LNCAP (cell line): ENCODE data around the gene TRAPPC2L.

ENCODE experiments used
- TF ChIP-seq, protein P1 (sequence below): fragments of 450-650 bp; IDR thresholded peaks from 2 replicates; pipeline ENCODE4 v1.5.1; 2017; ENCODE audit warnings: mild to moderate bottlenecking

TRAPPC2L gene

GRCh38 chr16:88906020-88906419, 49.1 kb downstream of the TRAPPC2L start:
- TF ChIP-seq, protein P1, sequence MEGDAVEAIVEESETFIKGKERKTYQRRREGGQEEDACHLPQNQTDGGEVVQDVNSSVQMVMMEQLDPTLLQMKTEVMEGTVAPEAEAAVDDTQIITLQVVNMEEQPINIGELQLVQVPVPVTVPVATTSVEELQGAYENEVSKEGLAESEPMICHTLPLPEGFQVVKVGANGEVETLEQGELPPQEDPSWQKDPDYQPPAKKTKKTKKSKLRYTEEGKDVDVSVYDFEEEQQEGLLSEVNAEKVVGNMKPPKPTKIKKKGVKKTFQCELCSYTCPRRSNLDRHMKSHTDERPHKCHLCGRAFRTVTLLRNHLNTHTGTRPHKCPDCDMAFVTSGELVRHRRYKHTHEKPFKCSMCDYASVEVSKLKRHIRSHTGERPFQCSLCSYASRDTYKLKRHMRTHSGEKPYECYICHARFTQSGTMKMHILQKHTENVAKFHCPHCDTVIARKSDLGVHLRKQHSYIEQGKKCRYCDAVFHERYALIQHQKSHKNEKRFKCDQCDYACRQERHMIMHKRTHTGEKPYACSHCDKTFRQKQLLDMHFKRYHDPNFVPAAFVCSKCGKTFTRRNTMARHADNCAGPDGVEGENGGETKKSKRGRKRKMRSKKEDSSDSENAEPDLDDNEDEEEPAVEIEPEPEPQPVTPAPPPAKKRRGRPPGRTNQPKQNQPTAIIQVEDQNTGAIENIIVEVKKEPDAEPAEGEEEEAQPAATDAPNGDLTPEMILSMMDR = no peak

DNA sequence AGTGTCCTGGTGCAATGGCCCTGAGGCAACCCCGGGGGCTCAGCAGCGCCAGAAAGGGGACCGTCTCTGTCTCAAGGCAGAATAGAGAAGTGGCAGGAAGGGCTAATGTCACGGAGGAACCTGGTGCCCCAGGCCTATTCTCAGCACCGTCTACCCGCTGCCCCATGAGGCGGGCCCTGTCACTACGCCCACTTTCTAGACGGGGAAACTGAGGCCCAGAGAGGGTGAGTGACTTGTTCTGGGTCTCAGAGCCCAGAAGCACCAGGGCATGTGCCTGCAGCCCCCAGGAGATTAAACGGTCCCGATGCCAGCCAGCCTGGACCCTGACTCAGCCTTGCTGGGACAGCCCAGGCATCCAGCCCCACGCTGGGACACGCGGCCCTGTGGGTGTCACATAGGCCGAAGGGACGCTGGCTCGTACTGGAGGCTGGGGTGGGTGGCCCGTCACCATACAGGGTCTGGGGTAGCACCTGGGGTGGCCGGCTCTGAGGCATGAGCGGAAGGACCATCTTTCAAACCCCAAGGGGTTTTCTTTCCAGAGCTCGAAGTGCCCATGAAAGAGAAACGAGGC, 49.7 kb downstream of the TRAPPC2L start:
- TF ChIP-seq, protein P1 = no peak

GRCh38 chr16:88907768-88908167, 50.8 kb downstream of the TRAPPC2L start:
- TF ChIP-seq, protein P1 = no peak

DNA sequence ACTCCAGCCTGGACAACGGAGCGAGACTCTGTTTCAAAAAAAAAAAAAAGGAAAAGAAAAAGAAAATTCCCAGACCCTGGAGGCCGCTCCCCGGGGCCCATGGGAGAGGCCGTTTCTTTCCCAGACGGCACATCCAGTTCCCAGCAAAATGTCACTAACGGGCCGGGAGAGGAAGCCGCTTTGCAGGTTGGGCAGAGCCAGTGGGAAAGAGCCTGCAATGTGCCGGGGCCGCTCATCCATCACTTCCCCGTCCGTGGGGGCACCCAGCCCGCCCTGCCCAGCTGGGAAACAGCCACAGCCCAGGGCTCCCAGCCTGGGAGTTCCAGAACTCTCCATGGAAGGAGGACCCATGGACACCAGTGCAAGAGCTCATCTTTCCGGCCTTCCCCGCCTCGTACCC, 51.4 kb downstream of the TRAPPC2L start:
- TF ChIP-seq, protein P1 = no peak

DNA sequence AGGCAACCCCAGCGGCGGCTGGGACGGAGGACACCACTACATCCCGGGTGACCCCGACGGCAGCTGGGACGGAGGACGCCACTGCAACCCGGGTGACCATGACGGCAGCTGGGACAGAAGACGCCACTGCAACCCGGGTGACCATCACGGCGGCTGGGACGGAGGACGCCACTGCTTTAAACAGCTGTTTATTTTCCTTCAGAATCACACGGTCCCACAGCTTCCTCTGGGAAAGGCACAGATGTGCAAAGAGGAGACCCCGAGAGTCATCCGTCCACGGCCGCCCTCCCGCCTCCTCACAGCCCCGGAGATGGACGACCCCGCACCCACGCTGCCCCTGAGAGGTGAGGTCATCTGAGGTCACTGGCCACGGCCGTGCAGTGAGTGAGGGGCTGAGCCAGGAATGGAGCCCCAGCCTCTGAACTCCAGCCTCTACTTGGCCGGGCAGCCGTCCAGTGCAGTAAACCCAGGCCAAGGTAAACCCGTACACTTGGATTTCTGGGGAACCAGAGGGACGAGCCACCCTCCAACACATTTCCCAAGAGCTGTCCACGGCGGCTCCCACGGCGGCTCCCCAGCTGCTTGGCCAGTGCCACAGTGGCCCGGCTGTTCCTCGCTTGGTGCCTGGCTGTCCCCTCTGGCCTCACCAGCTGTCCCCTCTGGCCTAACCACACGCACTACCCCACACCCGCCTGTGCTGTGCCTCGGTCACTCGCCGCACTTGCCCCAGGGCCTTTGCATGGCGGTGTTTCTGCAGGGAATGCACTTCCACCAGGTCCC, 52.7 kb downstream of the TRAPPC2L start:
- TF ChIP-seq, protein P1 = no peak

DNA sequence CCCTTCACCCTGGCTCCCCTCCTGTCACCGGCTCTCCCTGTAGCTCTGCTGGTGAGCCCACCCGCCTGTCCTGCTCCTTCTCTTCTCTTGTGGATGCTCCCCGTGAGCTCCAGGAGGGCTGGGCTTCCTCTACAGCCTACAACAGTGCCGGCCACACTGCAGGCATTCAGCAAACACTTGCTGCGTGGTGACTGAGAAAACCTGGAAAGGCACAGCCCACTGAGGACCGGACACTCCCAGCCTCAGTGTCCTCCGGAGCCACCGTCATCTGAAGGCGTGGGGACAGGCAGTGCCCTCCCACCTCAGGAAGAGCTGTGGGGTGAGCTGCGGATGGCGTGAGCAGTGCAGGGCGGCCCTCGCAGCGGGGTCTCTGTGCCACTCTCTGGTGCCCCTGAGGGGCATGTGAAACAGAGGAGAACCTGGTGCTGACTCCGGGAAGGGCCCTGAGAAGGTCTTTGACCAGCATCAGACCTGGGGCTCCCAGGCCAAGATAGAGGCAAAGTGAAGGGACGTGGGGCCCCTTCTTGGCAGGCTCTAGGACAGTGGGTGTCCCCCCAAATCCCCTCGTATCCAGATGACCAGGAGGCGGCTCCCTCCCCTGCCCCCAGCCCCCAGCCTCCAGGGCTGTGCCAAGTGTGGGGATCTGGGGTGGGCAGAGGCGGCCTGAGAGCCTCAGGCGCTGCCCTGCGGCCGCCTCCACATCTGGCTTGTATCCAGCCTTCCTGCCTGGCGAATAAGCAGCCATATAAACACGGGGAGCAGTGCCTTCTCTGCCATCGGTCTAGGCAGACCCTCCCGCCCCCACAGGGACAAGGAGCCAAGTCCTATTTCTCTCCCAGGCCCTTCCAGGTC, 53.6 kb downstream of the TRAPPC2L start:
- TF ChIP-seq, protein P1 = no peak

DNA sequence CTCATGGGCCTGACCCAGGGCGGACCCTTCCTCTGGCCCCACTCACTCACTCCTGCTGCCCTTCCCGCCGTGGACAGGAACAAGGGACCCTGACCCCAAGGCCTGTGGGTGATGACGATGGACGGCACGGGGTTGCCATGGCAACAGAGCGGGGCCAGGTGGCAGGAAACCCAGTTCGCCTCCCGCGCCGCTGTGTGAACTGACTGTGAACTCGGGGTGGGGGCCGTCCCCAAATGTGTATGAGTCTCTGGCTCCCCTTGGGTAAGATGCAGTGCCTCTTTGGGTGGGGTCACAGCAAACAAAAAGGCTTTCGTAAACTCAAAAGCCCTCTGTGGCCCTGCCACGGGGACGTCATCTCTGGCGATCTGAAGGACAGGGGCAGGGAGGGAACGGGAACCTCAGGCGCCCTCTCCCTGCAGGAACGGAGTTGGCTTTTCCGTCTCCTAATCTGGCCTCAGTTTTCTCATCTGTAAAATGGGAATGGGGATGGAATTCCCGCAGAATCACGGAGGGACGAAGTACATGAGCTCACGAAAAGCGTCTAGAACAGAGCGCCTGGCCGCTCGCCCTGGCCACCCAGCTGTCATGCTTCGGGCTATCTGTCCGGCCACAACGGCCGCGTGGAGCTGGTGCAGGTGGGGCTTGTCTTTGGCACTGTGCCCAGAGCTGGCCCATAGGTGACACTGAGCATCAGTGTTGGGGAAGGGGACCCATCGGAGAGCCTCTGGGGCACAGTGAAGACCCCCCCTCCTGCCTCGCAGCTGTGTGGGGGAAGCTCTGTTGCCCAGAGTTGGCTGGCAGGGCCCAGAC, 54.4 kb downstream of the TRAPPC2L start:
- TF ChIP-seq, protein P1 = no peak
